HL-60 (cell line): Measurements from ENCODE around the gene GRAMD2A.

Experiments
- DNase-seq, 2 experiments: peaks; one replicate each; pipeline ENCODE4 v3.0.0-alpha.2; 2010 to 2020; ENCODE audit warnings: low read depth in 1 of 2, low spot score in 1 of 2
- H3K27ac ChIP-seq: fragments of 250-450 bp; sonication (Bioruptor Pico); replicated peaks from 2 replicates; pipeline ENCODE4 v1.5.1; 2020; ENCODE audit warnings: mild to moderate bottlenecking, moderate library complexity
- H3K27me3 ChIP-seq: fragments of 250-450 bp; sonication (Bioruptor Pico); 2 replicates; pipeline ENCODE4 v1.5.1; 2021; ENCODE audit warnings: mild to moderate bottlenecking, moderate library complexity; ENCODE audit not compliant: insufficient read depth, poor library complexity, severe bottlenecking
- H3K4me3 ChIP-seq: replicated peaks from 2 replicates; pipeline ENCODE4 v1.5.1; 2011; ENCODE audit warnings: mild to moderate bottlenecking, control low read depth, low read length; ENCODE audit not compliant: insufficient read depth
- GABPA ChIP-seq: IDR thresholded peaks from 2 replicates; pipeline ENCODE4 v1.6.1; 2012; ENCODE audit warnings: low read depth
- POLR2AphosphoS5 ChIP-seq: IDR thresholded peaks from 2 replicates; pipeline ENCODE4 v1.6.1; 2012; ENCODE audit warnings: low read depth
- SPI1 ChIP-seq: IDR thresholded peaks from 2 replicates; pipeline ENCODE4 v1.6.1; 2012; ENCODE audit warnings: low read depth, mild to moderate bottlenecking, borderline replicate concordance
- long read RNA-seq: library from polyadenylated mRNA; unstranded; transcript quantifications from one replicate; pipeline ENCODE4 v2.0.0, GENCODE V29; 2020
- TF ChIP-seq, protein P1 (sequence below): IDR thresholded peaks from one replicate; pipeline ENCODE4 v1.5.1; 2011; ENCODE audit warnings: low read length, control low read depth, inconsistent platforms; ENCODE audit not compliant: insufficient read depth
- TF ChIP-seq, protein P2 (sequence below): IDR thresholded peaks from 2 replicates; pipeline ENCODE4 v1.6.1; 2012; ENCODE audit warnings: low read depth; ENCODE audit not compliant: insufficient replicate concordance

The GRAMD2A gene
- long read RNA-seq = 0 reads

DNA sequence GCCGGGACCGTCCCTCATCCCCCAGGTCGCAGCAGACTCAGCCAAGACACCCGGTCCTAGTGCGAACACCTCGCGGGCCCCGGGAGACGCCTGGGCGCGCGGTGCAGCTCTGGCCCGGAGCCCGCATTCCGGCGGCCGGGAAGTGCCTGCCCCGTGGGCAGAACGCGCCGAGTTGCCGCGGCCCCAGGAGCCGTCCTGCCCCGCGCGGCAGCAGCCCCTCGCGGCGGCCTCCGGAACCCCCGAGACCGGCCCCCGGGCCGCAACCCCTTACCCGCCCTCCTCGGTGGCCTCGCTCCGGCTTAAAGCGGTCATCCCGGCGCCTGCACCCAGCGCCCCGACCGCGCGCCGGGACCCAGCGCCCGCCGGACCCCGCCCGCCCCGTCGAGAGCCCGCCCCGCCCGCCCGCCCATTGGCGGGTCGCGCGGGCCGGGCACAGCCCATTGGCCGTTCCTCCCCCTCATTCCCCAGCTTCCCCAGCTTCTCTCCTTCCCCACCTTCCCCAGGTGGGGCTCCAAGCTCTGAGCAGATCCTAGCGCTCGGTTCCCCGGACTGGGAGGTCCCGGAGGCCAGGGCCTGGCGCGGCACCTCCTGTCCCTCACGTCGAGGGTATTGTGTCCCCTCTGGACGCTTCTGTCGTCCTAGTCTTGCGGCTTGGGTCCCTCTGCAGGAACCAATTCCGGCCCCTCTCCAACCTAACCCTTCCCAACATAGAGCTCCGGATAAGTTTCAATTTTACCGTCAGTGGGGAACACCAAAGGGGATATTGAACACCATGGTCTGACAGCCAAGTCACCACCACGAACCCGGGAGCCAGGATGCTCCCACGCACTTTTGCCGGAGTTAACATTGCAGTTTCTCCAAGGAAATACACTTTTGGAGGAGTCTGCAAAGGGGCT, at the start of gene GRAMD2A:
Gene GRAMD2A, minus strand, starts transcription at position 328 of the 896 bp plus-strand sequence.
- H3K27ac ChIP-seq = no peak within 1 kb of the TSS
- H3K27me3 ChIP-seq = no peaks in the 10 kb centered on the region
- TF ChIP-seq, protein P1, sequence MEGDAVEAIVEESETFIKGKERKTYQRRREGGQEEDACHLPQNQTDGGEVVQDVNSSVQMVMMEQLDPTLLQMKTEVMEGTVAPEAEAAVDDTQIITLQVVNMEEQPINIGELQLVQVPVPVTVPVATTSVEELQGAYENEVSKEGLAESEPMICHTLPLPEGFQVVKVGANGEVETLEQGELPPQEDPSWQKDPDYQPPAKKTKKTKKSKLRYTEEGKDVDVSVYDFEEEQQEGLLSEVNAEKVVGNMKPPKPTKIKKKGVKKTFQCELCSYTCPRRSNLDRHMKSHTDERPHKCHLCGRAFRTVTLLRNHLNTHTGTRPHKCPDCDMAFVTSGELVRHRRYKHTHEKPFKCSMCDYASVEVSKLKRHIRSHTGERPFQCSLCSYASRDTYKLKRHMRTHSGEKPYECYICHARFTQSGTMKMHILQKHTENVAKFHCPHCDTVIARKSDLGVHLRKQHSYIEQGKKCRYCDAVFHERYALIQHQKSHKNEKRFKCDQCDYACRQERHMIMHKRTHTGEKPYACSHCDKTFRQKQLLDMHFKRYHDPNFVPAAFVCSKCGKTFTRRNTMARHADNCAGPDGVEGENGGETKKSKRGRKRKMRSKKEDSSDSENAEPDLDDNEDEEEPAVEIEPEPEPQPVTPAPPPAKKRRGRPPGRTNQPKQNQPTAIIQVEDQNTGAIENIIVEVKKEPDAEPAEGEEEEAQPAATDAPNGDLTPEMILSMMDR = no peak
- TF ChIP-seq SPI1 (no peak), GABPA (no peak), POLR2AphosphoS5 (no peak; the same call in 1 of the 2 replicates)
- TF ChIP-seq, protein P2, sequence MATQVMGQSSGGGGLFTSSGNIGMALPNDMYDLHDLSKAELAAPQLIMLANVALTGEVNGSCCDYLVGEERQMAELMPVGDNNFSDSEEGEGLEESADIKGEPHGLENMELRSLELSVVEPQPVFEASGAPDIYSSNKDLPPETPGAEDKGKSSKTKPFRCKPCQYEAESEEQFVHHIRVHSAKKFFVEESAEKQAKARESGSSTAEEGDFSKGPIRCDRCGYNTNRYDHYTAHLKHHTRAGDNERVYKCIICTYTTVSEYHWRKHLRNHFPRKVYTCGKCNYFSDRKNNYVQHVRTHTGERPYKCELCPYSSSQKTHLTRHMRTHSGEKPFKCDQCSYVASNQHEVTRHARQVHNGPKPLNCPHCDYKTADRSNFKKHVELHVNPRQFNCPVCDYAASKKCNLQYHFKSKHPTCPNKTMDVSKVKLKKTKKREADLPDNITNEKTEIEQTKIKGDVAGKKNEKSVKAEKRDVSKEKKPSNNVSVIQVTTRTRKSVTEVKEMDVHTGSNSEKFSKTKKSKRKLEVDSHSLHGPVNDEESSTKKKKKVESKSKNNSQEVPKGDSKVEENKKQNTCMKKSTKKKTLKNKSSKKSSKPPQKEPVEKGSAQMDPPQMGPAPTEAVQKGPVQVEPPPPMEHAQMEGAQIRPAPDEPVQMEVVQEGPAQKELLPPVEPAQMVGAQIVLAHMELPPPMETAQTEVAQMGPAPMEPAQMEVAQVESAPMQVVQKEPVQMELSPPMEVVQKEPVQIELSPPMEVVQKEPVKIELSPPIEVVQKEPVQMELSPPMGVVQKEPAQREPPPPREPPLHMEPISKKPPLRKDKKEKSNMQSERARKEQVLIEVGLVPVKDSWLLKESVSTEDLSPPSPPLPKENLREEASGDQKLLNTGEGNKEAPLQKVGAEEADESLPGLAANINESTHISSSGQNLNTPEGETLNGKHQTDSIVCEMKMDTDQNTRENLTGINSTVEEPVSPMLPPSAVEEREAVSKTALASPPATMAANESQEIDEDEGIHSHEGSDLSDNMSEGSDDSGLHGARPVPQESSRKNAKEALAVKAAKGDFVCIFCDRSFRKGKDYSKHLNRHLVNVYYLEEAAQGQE = no peak
- no peak within 1 kb of the TSS for H3K4me3 ChIP-seq
- DNase-seq = no peak

DNA sequence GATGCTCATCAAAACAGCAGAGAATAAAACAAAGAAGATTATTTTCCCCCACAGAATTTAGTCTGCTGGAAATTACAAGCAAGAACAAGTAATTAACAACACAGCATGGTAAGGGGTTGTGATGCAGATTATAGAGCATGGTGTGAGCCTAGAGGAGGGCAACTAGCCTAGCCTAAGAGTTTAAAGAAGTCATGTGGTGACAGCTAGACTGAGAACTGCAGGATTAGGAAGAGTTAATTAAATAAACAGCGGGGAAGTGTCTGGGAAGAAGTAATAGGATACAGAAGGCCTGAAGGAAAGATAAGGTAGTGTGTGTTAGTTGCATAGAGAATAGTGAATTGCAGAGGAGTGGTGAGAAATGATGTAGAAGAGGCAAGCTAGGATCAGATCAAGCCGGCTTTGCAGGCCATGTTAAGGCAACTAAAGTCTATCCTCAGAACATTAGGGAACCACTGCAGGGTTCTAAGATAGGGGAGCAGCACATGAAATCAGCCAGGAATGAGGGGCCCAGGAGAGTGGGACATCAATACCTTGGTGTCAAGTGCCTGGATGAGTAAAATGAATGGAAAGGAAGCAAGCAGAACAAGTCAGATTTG, 45.3 kb upstream of the GRAMD2A start:
- TF ChIP-seq, protein P1 = no peak
- TF ChIP-seq SPI1 (no peak), POLR2AphosphoS5 (no peak), GABPA (no peak)
- TF ChIP-seq, protein P2 = no peak
- Histone ChIP-seq H3K4me3 (no peak overlapping the region), H3K27me3 (no peaks in the 10 kb centered on the region), H3K27ac (no peak overlapping the region)
- no peak for DNase-seq

DNA sequence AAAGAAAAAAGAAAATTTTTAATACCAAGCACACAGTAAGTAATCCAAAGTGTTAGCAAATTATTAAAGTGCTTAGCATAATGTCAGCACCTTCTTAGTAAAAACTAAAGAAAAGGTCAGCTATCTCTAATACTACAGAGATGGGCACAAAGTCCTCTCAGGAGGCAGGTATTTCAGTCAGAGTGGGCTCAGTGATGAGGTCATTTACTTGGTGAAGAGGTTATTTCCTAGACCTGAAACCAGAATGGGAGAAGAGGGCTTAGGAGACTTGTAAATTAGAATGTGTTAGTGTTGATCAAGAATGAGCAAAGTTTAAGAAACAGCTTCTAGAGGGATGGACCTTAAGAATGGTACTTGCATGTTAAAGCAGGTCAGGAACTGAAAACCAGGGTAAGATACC, 42.1 kb upstream of the GRAMD2A start:
- Histone ChIP-seq H3K4me3 (no peak overlapping the region), H3K27me3 (no peaks in the 10 kb centered on the region), H3K27ac (no peak overlapping the region)
- no peak for DNase-seq
- TF ChIP-seq SPI1 = no peak
- TF ChIP-seq GABPA = no peak
- TF ChIP-seq, protein P1 = no peak
